MM.1S (cell line): ENCODE measurements around the gene RBFOX2.

Experiments
- CTCF ChIP-seq: fragments of 300-600 bp; sonication (generic); IDR thresholded peaks from 2 replicates; pipeline ENCODE4 v1.5.1; 2016; ENCODE audit warnings: antibody characterized with exemption, low read length, mixed read lengths
- EZH2 ChIP-seq: fragments of 300-600 bp; sonication (generic); optimal IDR thresholded peaks from 2 replicates; pipeline ENCODE3; 2017; ENCODE audit warnings: low read depth, mild to moderate bottlenecking, antibody characterized with exemption, low read length, mixed read lengths

DNA sequence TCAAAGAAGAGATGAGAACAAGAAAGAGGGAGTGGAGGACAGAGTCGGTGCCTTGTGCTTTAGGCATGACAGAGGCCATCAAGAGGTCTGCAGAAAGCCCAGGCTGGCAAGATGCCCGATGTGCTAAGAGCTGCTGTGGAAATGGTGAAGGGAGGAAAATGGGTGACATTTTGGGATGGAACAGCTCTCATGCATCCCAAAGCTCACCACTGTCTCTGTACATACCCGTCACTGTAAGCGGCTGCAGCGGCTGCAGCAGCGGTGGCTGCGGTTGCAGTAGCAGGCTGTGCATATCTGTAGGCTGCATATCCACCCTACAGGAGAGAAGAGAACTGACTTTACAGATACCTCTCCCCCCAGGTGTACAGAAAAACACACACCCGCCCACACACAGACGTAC is 282.4 kb downstream of the RBFOX2 start:
- TF ChIP-seq EZH2 = no peak
- no peak for TF ChIP-seq CTCF
